ENCODE results near the gene NR6A1. TPM values are rescaled to one million over a fixed set of nuclear protein-coding genes. Genes with fewer than 3 reads are reported as not detected.

Gene NR6A1
- total RNA-seq, 1 experiment from 2014 or later = 99.3 TPM

DNA sequence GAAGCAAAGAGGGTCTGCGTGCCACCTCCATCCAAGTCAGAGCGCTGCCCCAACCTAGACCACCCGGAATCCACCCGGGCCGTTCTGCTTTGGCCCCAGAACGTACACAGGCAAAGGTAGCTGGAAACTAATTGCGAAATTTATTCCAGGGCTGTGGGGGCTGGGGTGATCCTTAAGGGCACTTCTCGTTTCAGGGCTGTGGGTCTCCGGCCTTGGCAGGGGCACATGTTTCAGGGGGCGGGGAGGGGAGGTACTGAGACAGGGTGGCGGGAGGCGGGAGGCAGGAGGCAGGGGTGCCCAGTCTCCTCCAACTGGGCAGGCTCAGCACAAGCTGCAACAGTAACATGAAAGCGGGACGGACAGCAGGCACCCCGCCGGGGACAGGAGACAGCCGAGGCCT, 290.0 kb downstream of the NR6A1 start:
- Histone ChIP-seq H4K8ac (replicated peaks; ENCODE audit: insufficient read length, low read depth, low read length) (no peak overlapping the region), H4K20me1 (ENCODE audit: control insufficient read depth, insufficient read depth, insufficient read length) (peaks cover 3% of the 10 kb centered on the region), H2AFZ (ENCODE audit: low read length) (no peak overlapping the region), H3K4me1 (ENCODE audit: insufficient read depth, low read length) (no peaks in the 10 kb centered on the region), H2BK12ac (ENCODE audit: insufficient read length, low read depth, low read length) (no peak overlapping the region), H3K18ac (ENCODE audit: insufficient read length, low read depth, low read length) (no peak overlapping the region), H3K27ac (ENCODE audit: insufficient read length, low read depth, low read length) (no peak overlapping the region), H3K56ac (ENCODE audit: insufficient read length, low read depth, low read length) (no peak overlapping the region), H3K9ac (ENCODE audit: extremely low read depth, insufficient read length, low read length) (no peak overlapping the region), H2BK5ac (ENCODE audit: insufficient read length, low read length) (no peak overlapping the region), H3K14ac (ENCODE audit: insufficient read depth, low read length) (no peak overlapping the region), H4K91ac (ENCODE audit: insufficient read length, low read depth, low read length) (no peak overlapping the region), H4K5ac (ENCODE audit: insufficient read length, low read depth, low read length) (no peak overlapping the region), H3K79me2 (ENCODE audit: insufficient read depth, low read length) (no peaks in the 10 kb centered on the region), H3K27me3 (ENCODE audit: insufficient read depth, low read length) (peaks cover 3% of the 10 kb centered on the region; the same call in 1 of the 2 replicates), H3K4me2 (ENCODE audit: insufficient read depth, insufficient read length, low read length) (no peak overlapping the region), H2BK20ac (ENCODE audit: low read depth, low read length, poor library complexity, severe bottlenecking) (no peak overlapping the region), H3K23me2 (ENCODE audit: insufficient read length, low read depth, low read length, poor library complexity, severe bottlenecking) (peaks cover 4% of the 10 kb centered on the region), H3K4ac (ENCODE audit: low read depth, low read length) (no peak overlapping the region), H3T11ph (ENCODE audit: low read length) (no peak overlapping the region), H3K79me1 (ENCODE audit: insufficient read depth, low read depth, low read length, poor library complexity, severe bottlenecking) (no peaks in the 10 kb centered on the region), H2AK5ac (ENCODE audit: insufficient read length, low read length) (no peak overlapping the region), H3K9me3 (ENCODE audit: control insufficient read depth, low read depth, low read length) (no peaks in the 10 kb centered on the region), H2BK15ac (ENCODE audit: low read depth, low read length) (no peak overlapping the region), H2BK120ac (ENCODE audit: low read depth, low read length, poor library complexity, severe bottlenecking) (no peak overlapping the region), H3K23ac (ENCODE audit: insufficient read length, low read depth, low read length) (no peak overlapping the region)
- Mint-ChIP-seq H3K4me3 (no peak overlapping the region), H3K36me3 (ENCODE audit: insufficient read depth in 1 of 3, low read depth in 3 of 3) (no peaks in the 10 kb centered on the region; a peak in 1 of 7 replicates), H3K27ac (no peak overlapping the region), H3K4me1 (peaks cover 22 to 51% of the 10 kb centered on the region in 2 experiments), H3K9me3 (peaks cover 2 to 4% of the 10 kb centered on the region in 2 experiments; a peak in 2 of 5 replicates), H3K27me3 (ENCODE audit: low read depth) (peaks cover 69% of the 10 kb centered on the region)
- WGBS (ENCODE audit: extremely low coverage, insufficient read length, low lambda C conversion rate) = no CpG with 5 or more reads among the region's 17 CpGs
- DNase-seq = no peak
- TF ChIP-seq, protein P1, sequence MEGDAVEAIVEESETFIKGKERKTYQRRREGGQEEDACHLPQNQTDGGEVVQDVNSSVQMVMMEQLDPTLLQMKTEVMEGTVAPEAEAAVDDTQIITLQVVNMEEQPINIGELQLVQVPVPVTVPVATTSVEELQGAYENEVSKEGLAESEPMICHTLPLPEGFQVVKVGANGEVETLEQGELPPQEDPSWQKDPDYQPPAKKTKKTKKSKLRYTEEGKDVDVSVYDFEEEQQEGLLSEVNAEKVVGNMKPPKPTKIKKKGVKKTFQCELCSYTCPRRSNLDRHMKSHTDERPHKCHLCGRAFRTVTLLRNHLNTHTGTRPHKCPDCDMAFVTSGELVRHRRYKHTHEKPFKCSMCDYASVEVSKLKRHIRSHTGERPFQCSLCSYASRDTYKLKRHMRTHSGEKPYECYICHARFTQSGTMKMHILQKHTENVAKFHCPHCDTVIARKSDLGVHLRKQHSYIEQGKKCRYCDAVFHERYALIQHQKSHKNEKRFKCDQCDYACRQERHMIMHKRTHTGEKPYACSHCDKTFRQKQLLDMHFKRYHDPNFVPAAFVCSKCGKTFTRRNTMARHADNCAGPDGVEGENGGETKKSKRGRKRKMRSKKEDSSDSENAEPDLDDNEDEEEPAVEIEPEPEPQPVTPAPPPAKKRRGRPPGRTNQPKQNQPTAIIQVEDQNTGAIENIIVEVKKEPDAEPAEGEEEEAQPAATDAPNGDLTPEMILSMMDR (conservative IDR thresholded peaks at IDR 0.05) = no peak

Measured in H9 (cell line).